ENCODE results near the gene CNTN3. TPM values are rescaled to one million over a fixed set of nuclear protein-coding genes. Genes with fewer than 3 reads are reported as not detected.

The CNTN3 gene
- total RNA-seq, 1 experiment from 2014 or later: not detected

DNA sequence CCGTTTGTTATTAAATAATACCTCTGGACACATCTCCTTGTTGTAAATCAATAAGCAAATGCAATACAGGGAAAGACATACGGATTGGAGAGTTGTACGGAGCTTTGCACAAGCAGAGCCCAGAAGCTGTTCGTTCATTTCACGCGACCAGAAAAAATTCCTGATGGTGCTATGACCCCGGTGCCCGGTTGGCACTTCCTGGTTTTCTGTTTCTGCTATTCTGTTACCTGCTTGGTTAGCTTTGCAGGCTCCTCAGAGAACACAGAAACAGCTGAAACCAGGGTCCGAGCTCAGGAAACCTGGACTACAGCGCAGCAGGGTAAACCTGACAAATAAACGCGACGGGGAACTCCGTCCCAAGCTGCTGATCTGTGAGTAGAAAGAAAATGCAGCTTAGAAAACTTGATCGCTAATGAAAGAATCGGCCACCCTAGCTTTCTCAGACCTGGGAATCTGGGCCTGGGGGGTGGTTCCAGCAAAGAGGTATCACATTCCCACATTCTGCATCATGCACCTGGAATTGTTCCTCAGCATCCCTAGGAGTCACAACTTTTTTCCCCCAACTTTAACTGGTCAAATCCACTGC, 845 bp downstream of the CNTN3 start:
- H3K27me3 ChIP-seq (ENCODE audit: insufficient read depth, low read length): no peaks in the 10 kb centered on the region
- H3K4me3 ChIP-seq (replicated peaks in 1 of 2; ENCODE audit: low read depth in 1 of 2, low read length in 2 of 2): no peak overlapping the region
- H3K4me2 ChIP-seq (ENCODE audit: low read length): no peak overlapping the region
- BruUV-seq (replicated peaks): no TSS peak
- peaks cover 0 to 16% of the 10 kb centered on the region in 2 experiments; a peak in 2 of 4 replicates for H3K9me3 ChIP-seq (ENCODE audit: control insufficient read depth in 1 of 2, insufficient read depth in 1 of 2, low read depth in 1 of 2, low read length in 2 of 2)
- H4K20me1 ChIP-seq (ENCODE audit: insufficient read depth): no peaks in the 10 kb centered on the region
- DNase-seq (ENCODE audit: low read depth, low spot score): no peak
- H3K9me2 ChIP-seq (ENCODE audit: insufficient read depth): no peaks in the 10 kb centered on the region
- H2AFZ ChIP-seq (ENCODE audit: low read depth, low read length, poor library complexity, severe bottlenecking): no peak overlapping the region
- ChIA-PET POLR2A (no interaction called here), CTCF (no interaction called here), RAD21 (ENCODE audit: low non-redundant PET in 1 of 2, low total read pairs in 2 of 2, uncharacterized antibody in 2 of 2, unreplicated experiment in 2 of 2) (no interaction called here)
- H3K9ac ChIP-seq (ENCODE audit: low read length): no peak overlapping the region
- no peak overlapping the region for H3K27ac ChIP-seq (ENCODE audit: low read depth, low read length)
- intact Hi-C loops (cut with micrococcal nuclease): no loop called here
- TF ChIP-seq, protein P1, sequence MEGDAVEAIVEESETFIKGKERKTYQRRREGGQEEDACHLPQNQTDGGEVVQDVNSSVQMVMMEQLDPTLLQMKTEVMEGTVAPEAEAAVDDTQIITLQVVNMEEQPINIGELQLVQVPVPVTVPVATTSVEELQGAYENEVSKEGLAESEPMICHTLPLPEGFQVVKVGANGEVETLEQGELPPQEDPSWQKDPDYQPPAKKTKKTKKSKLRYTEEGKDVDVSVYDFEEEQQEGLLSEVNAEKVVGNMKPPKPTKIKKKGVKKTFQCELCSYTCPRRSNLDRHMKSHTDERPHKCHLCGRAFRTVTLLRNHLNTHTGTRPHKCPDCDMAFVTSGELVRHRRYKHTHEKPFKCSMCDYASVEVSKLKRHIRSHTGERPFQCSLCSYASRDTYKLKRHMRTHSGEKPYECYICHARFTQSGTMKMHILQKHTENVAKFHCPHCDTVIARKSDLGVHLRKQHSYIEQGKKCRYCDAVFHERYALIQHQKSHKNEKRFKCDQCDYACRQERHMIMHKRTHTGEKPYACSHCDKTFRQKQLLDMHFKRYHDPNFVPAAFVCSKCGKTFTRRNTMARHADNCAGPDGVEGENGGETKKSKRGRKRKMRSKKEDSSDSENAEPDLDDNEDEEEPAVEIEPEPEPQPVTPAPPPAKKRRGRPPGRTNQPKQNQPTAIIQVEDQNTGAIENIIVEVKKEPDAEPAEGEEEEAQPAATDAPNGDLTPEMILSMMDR (IDR thresholded peaks at IDR 0.05 in 2 of 3, conservative IDR thresholded peaks at IDR 0.05 in 1 of 3; ENCODE audit: borderline replicate concordance in 1 of 3, insufficient read depth in 1 of 3, low read depth in 2 of 3, low read length in 2 of 3): no peak
- TF ChIP-seq ELF1 (IDR thresholded peaks at IDR 0.05; ENCODE audit: borderline replicate concordance, low read depth) (no peak), ZNF274 (IDR thresholded peaks at IDR 0.05; ENCODE audit: low read depth, low read length) (no peak), JUND (IDR thresholded peaks at IDR 0.05) (no peak), POLR2A (IDR thresholded peaks at IDR 0.05; ENCODE audit: borderline replicate concordance, extremely low read depth, insufficient read depth, insufficient read length) (no peak), POLR2AphosphoS5 (IDR thresholded peaks at IDR 0.05; ENCODE audit: low read depth, low read length) (no peak), YY1 (IDR thresholded peaks at IDR 0.05; ENCODE audit: extremely low read depth, insufficient replicate concordance, low read depth, low read length) (no peak), SP1 (IDR thresholded peaks at IDR 0.05; ENCODE audit: low read depth) (no peak), CBX3 (IDR thresholded peaks at IDR 0.05; ENCODE audit: low read depth) (no peak), CEBPB (IDR thresholded peaks at IDR 0.05; ENCODE audit: low read depth) (no peak), EZH2phosphoT487 (IDR thresholded peaks at IDR 0.05; ENCODE audit: borderline replicate concordance) (no peak)
- TF ChIP-seq, protein P2, sequence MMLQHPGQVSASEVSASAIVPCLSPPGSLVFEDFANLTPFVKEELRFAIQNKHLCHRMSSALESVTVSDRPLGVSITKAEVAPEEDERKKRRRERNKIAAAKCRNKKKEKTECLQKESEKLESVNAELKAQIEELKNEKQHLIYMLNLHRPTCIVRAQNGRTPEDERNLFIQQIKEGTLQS (IDR thresholded peaks at IDR 0.05): no peak
- TF ChIP-seq, protein P3, sequence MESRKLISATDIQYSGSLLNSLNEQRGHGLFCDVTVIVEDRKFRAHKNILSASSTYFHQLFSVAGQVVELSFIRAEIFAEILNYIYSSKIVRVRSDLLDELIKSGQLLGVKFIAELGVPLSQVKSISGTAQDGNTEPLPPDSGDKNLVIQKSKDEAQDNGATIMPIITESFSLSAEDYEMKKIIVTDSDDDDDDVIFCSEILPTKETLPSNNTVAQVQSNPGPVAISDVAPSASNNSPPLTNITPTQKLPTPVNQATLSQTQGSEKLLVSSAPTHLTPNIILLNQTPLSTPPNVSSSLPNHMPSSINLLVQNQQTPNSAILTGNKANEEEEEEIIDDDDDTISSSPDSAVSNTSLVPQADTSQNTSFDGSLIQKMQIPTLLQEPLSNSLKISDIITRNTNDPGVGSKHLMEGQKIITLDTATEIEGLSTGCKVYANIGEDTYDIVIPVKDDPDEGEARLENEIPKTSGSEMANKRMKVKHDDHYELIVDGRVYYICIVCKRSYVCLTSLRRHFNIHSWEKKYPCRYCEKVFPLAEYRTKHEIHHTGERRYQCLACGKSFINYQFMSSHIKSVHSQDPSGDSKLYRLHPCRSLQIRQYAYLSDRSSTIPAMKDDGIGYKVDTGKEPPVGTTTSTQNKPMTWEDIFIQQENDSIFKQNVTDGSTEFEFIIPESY (IDR thresholded peaks at IDR 0.05; ENCODE audit: extremely low read depth, insufficient replicate concordance, low read length): no peak
- TF ChIP-seq, protein P4, sequence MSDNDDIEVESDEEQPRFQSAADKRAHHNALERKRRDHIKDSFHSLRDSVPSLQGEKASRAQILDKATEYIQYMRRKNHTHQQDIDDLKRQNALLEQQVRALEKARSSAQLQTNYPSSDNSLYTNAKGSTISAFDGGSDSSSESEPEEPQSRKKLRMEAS (IDR thresholded peaks at IDR 0.05): no peak
- H3K79me2 ChIP-seq (ENCODE audit: insufficient read depth, low read length): no peaks in the 10 kb centered on the region
- ATAC-seq: no peak
- no peaks in the 10 kb centered on the region for H3K4me1 ChIP-seq (ENCODE audit: control insufficient read depth in 1 of 2, insufficient read depth in 2 of 2, low read length in 2 of 2)
- H3K36me3 ChIP-seq (ENCODE audit: control insufficient read depth in 1 of 2, insufficient read depth in 2 of 2, low read length in 2 of 2): no peaks in the 10 kb centered on the region
